Measurements from ENCODE around the gene LPCAT3.
"Not testable (repeated sequence)": the region's sequence is repeated elsewhere in the genome, so short reads cannot be mapped to it uniquely, and the experiment has no call there.

The LPCAT3 gene

GRCh38 chr12:7054925-7055324 lies 36.6 kb upstream of the LPCAT3 start:
- no peak for DNase-seq (ENCODE audit: extremely low spot score)
- TF ChIP-seq ZNF384 (IDR thresholded peaks at IDR 0.05) (no peak), TARDBP (IDR thresholded peaks at IDR 0.05) (no peak), CTBP1 (IDR thresholded peaks at IDR 0.05; ENCODE audit: borderline replicate concordance) (no peak), ELF4 (IDR thresholded peaks at IDR 0.05) (no peak)
- TF ChIP-seq, protein P1, sequence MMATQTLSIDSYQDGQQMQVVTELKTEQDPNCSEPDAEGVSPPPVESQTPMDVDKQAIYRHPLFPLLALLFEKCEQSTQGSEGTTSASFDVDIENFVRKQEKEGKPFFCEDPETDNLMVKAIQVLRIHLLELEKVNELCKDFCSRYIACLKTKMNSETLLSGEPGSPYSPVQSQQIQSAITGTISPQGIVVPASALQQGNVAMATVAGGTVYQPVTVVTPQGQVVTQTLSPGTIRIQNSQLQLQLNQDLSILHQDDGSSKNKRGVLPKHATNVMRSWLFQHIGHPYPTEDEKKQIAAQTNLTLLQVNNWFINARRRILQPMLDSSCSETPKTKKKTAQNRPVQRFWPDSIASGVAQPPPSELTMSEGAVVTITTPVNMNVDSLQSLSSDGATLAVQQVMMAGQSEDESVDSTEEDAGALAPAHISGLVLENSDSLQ (IDR thresholded peaks at IDR 0.05) = no peak
- POLR2A ChIA-PET = no interaction called here
- CTCF ChIA-PET = no interaction called here

- not testable (repeated sequence) for DNase-seq (ENCODE audit: extremely low spot score)
- CTCF ChIA-PET = interaction anchor here (0.6 kb wide), 1 partner anchor 2000 kb away, joined by 3 read pairs; no protein-coding TSS in a partner anchor
- POLR2A ChIA-PET = interaction anchor here (1.3 kb wide), 1 partner anchor 106 kb away, joined by 4 read pairs; the partner anchor contains the start of genes C12orf57 and RNU7-1
Observed at GRCh38 chr12:7049973-7050372, 31.7 kb upstream of the LPCAT3 start.

GRCh38 chr12:7049445-7049951 lies 31.2 kb upstream of the LPCAT3 start:
- POLR2A ChIA-PET = interaction anchor here (1.3 kb wide), 1 partner anchor 106 kb away, joined by 4 read pairs; the partner anchor contains the start of genes C12orf57 and RNU7-1
- CTCF ChIA-PET = interaction anchor here (0.7 kb wide), 1 partner anchor 105 kb away, joined by 5 read pairs; no protein-coding TSS in a partner anchor
- not testable (repeated sequence) for DNase-seq (ENCODE audit: extremely low spot score)

DNA sequence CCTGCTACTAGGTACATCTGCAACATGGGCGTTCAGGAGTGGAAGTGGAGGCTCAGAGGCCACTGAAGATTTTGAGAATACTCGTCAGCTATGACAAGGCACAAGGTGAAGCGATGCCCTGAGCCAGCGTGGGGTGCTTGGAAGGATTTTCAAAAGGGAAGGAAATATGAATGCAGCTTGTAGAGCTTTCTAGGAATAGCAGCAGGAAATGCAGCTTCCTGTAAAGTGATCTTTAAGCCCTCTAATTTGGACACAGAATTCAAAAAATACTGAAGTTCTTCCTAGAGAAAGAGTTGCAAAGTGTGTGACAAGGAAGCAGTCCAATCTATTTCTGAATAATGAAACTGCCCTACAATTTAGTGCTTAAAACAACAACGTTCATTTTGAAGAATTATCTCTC lies 29.0 kb upstream of the LPCAT3 start:
- CTCF ChIA-PET = no interaction called here
- no peak for DNase-seq (ENCODE audit: extremely low spot score)
- TF ChIP-seq SP1 (IDR thresholded peaks at IDR 0.05) = no peak
- TF ChIP-seq SUZ12 (IDR thresholded peaks at IDR 0.05) = no peak
- TF ChIP-seq, protein P1 (IDR thresholded peaks at IDR 0.05) = no peak
- TF ChIP-seq LEF1 (IDR thresholded peaks at IDR 0.05; ENCODE audit: borderline replicate concordance) = no peak
- TF ChIP-seq ARNT (IDR thresholded peaks at IDR 0.05) = no peak
- TF ChIP-seq FOXM1 (IDR thresholded peaks at IDR 0.05; ENCODE audit: borderline replicate concordance) = no peak
- TF ChIP-seq TARDBP (IDR thresholded peaks at IDR 0.05) = no peak
- no peak for TF ChIP-seq FOXA1 (IDR thresholded peaks at IDR 0.05)
- no peak for TF ChIP-seq HDGF (IDR thresholded peaks at IDR 0.05; ENCODE audit: borderline replicate concordance)
- POLR2A ChIA-PET = no interaction called here

GRCh38 chr12:7046383-7047105 lies 28.3 kb upstream of the LPCAT3 start:
- ChIA-PET POLR2A (no interaction called here), CTCF (no interaction called here)
- TF ChIP-seq CTBP1 (IDR thresholded peaks at IDR 0.05; ENCODE audit: borderline replicate concordance) (no peak), ARNT (IDR thresholded peaks at IDR 0.05) (no peak), SP1 (IDR thresholded peaks at IDR 0.05) (no peak), BHLHE40 (IDR thresholded peaks at IDR 0.05; ENCODE audit: borderline replicate concordance) (no peak), NFRKB (IDR thresholded peaks at IDR 0.05) (no peak), ELF4 (IDR thresholded peaks at IDR 0.05) (no peak)
- no peak for DNase-seq (ENCODE audit: extremely low spot score)

- DNase-seq (ENCODE audit: extremely low spot score) = no peak
- ChIA-PET CTCF (no interaction called here), POLR2A (no interaction called here)
- TF ChIP-seq L3MBTL2 (conservative IDR thresholded peaks at IDR 0.05) (no peak), SP1 (IDR thresholded peaks at IDR 0.05) (no peak), FOXM1 (IDR thresholded peaks at IDR 0.05; ENCODE audit: borderline replicate concordance) (no peak), SUZ12 (IDR thresholded peaks at IDR 0.05) (no peak), LEF1 (IDR thresholded peaks at IDR 0.05; ENCODE audit: borderline replicate concordance) (no peak), ARNT (IDR thresholded peaks at IDR 0.05) (no peak), FOXK2 (IDR thresholded peaks at IDR 0.05) (no peak), NFRKB (IDR thresholded peaks at IDR 0.05) (no peak), ZNF384 (IDR thresholded peaks at IDR 0.05) (no peak), HDGF (IDR thresholded peaks at IDR 0.05; ENCODE audit: borderline replicate concordance) (no peak), TARDBP (IDR thresholded peaks at IDR 0.05) (no peak), BHLHE40 (IDR thresholded peaks at IDR 0.05; ENCODE audit: borderline replicate concordance) (no peak)
Observed at GRCh38 chr12:7045913-7046312, 27.6 kb upstream of the LPCAT3 start.

DNA sequence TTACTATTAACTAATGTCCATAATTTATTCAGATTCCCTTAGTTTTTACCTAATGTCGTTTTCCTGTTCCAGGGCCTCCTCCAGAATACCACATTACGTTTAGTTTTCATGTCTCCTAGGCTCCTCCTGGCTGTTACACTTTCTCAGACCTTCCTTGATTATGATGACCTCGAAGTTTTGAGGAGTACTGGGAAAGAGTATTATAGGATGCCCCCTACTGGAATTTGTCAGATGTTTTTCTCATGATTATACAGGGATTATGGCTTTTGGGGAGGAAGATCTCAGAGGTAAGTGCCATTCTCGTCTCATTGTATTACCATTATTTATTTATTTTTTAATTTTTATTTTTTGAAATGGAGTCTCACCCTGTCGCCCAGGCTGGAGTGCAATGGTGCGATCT lies 24.6 kb upstream of the LPCAT3 start:
- no peak for TF ChIP-seq SP1 (IDR thresholded peaks at IDR 0.05)
- TF ChIP-seq ARNT (IDR thresholded peaks at IDR 0.05) = no peak
- no peak for TF ChIP-seq CTBP1 (IDR thresholded peaks at IDR 0.05; ENCODE audit: borderline replicate concordance)
- no peak for TF ChIP-seq FOXK2 (IDR thresholded peaks at IDR 0.05)
- no peak for TF ChIP-seq NFRKB (IDR thresholded peaks at IDR 0.05)
- TF ChIP-seq LEF1 (IDR thresholded peaks at IDR 0.05; ENCODE audit: borderline replicate concordance) = no peak
- TF ChIP-seq, protein P1 (IDR thresholded peaks at IDR 0.05) = no peak
- peak; percentile 55 for DNase-seq (ENCODE audit: extremely low spot score)
- ChIA-PET CTCF (interaction anchor here (0.5 to 1.6 kb wide), 5 partner anchors 10 to 70 kb away, joined by 3 to 8 read pairs (median 3); partner anchors contain the start of gene LPCAT3), POLR2A (interaction anchor here (0.7 to 0.8 kb wide), 2 partner anchors 98 to 99 kb away, joined by 3 read pairs; partner anchors contain the start of genes C12orf57 and RNU7-1)
